ENCODE measurements around the gene FBN1. TPM values are rescaled to one million over a fixed set of nuclear protein-coding genes. Genes with fewer than 3 reads are reported as not detected.

The FBN1 gene
- total RNA-seq, 2 donors from 2014 or later: 12.1 to 81.9 TPM

- no peak overlapping the region for H3K4me3 ChIP-seq
- H3K36me3 ChIP-seq: peaks cover 0 to 9% of the 10 kb centered on the region in 2 donors
- H3K4me1 ChIP-seq (replicated peaks): no peaks in the 10 kb centered on the region
- no peak overlapping the region for H3K27ac ChIP-seq
- TF ChIP-seq POLR2AphosphoS5 (IDR thresholded peaks at IDR 0.05): no peak
- no peak for TF ChIP-seq POLR2A (IDR thresholded peaks at IDR 0.05)
- no peaks in the 10 kb centered on the region for H3K27me3 ChIP-seq (replicated peaks; ENCODE audit: insufficient read depth)
- no peaks in the 10 kb centered on the region for H3K9me3 ChIP-seq
- intact Hi-C loops (cut with DNase I): no loop called here
- WGBS: 84% methylated on average over 2 of the region's 2 CpGs
- no peak for DNase-seq (ENCODE audit: low spot score)
Measured at GRCh38 chr15:48423896-48424475, 221.5 kb downstream of the FBN1 start.

- intact Hi-C loops (cut with DNase I): no loop called here
- no peak overlapping the region for H3K27ac ChIP-seq
- no peaks in the 10 kb centered on the region for H3K4me1 ChIP-seq (replicated peaks)
- DNase-seq (ENCODE audit: low spot score): no peak
- no peak overlapping the region for H3K4me3 ChIP-seq
- 93% methylated on average over 3 of the region's 3 CpGs for WGBS
- no peaks in the 10 kb centered on the region for H3K27me3 ChIP-seq (replicated peaks; ENCODE audit: insufficient read depth)
- no peaks in the 10 kb centered on the region for H3K9me3 ChIP-seq
- TF ChIP-seq POLR2A (IDR thresholded peaks at IDR 0.05): no peak
- no peak for TF ChIP-seq POLR2AphosphoS5 (IDR thresholded peaks at IDR 0.05)
- no peak for TF ChIP-seq CTCF (IDR thresholded peaks at IDR 0.05)
- H3K36me3 ChIP-seq: peaks cover 0 to 9% of the 10 kb centered on the region in 2 donors
Measured at GRCh38 chr15:48423342-48423741, 222.2 kb downstream of the FBN1 start.

- DNase-seq (ENCODE audit: low spot score): no peak
- H3K27me3 ChIP-seq (replicated peaks; ENCODE audit: insufficient read depth): no peaks in the 10 kb centered on the region
- intact Hi-C loops (cut with DNase I): no loop called here
- no peak overlapping the region for H3K27ac ChIP-seq
- TF ChIP-seq POLR2A (IDR thresholded peaks at IDR 0.05) (no peak), POLR2AphosphoS5 (IDR thresholded peaks at IDR 0.05) (no peak), CTCF (IDR thresholded peaks at IDR 0.05) (no peak)
- H3K4me1 ChIP-seq (replicated peaks): no peaks in the 10 kb centered on the region
- WGBS: 46% methylated on average over 3 of the region's 3 CpGs
- no peaks in the 10 kb centered on the region for H3K9me3 ChIP-seq
- H3K36me3 ChIP-seq: peaks cover 0 to 9% of the 10 kb centered on the region in 2 donors
- H3K4me3 ChIP-seq: no peak overlapping the region
Measured at GRCh38 chr15:48422401-48422800, 223.1 kb downstream of the FBN1 start.

GRCh38 chr15:48421362-48421761 is 224.1 kb downstream of the FBN1 start:
- H3K9me3 ChIP-seq: no peaks in the 10 kb centered on the region
- TF ChIP-seq POLR2AphosphoS5 (IDR thresholded peaks at IDR 0.05): no peak
- TF ChIP-seq POLR2A (IDR thresholded peaks at IDR 0.05): no peak
- no peak for TF ChIP-seq CTCF (IDR thresholded peaks at IDR 0.05)
- intact Hi-C loops (cut with DNase I): no loop called here
- H3K27me3 ChIP-seq (replicated peaks; ENCODE audit: insufficient read depth): no peaks in the 10 kb centered on the region
- no peak for DNase-seq (ENCODE audit: low spot score)
- no peak overlapping the region for H3K27ac ChIP-seq
- peaks cover 0 to 9% of the 10 kb centered on the region in 2 donors for H3K36me3 ChIP-seq
- no peak overlapping the region for H3K4me3 ChIP-seq
- no peaks in the 10 kb centered on the region for H3K4me1 ChIP-seq (replicated peaks)
- whole genome bisulfite sequencing: 90% methylated on average over 5 of the region's 5 CpGs

- no peaks in the 10 kb centered on the region for H3K4me1 ChIP-seq (replicated peaks)
- no peak overlapping the region for H3K27ac ChIP-seq
- H3K9me3 ChIP-seq: no peaks in the 10 kb centered on the region
- no peak for TF ChIP-seq CTCF (IDR thresholded peaks at IDR 0.05)
- TF ChIP-seq POLR2A (IDR thresholded peaks at IDR 0.05): no peak
- TF ChIP-seq POLR2AphosphoS5 (IDR thresholded peaks at IDR 0.05): no peak
- intact Hi-C loops (cut with DNase I): no loop called here
- peaks cover 0 to 9% of the 10 kb centered on the region in 2 donors for H3K36me3 ChIP-seq
- 73% methylated on average over 2 of the region's 2 CpGs for WGBS
- DNase-seq (ENCODE audit: low spot score): no peak
- no peaks in the 10 kb centered on the region for H3K27me3 ChIP-seq (replicated peaks; ENCODE audit: insufficient read depth)
- no peak overlapping the region for H3K4me3 ChIP-seq
Measured at GRCh38 chr15:48419896-48420295, 225.6 kb downstream of the FBN1 start.
